GM19467 (cell line): ENCODE results near the gene CSH2.
"Not testable (repeated sequence)": the region's sequence is repeated elsewhere in the genome, so short reads cannot be mapped to it uniquely, and the experiment has no call there.

Experiments used
- ATAC-seq: cut with Tn5 transposase; IDR thresholded peaks from one replicate; pipeline ENCODE4 v1.9.1; 2021; ENCODE audit warnings: mild to moderate bottlenecking, moderate library complexity; ENCODE audit not compliant: unreplicated experiment

The CSH2 gene

DNA sequence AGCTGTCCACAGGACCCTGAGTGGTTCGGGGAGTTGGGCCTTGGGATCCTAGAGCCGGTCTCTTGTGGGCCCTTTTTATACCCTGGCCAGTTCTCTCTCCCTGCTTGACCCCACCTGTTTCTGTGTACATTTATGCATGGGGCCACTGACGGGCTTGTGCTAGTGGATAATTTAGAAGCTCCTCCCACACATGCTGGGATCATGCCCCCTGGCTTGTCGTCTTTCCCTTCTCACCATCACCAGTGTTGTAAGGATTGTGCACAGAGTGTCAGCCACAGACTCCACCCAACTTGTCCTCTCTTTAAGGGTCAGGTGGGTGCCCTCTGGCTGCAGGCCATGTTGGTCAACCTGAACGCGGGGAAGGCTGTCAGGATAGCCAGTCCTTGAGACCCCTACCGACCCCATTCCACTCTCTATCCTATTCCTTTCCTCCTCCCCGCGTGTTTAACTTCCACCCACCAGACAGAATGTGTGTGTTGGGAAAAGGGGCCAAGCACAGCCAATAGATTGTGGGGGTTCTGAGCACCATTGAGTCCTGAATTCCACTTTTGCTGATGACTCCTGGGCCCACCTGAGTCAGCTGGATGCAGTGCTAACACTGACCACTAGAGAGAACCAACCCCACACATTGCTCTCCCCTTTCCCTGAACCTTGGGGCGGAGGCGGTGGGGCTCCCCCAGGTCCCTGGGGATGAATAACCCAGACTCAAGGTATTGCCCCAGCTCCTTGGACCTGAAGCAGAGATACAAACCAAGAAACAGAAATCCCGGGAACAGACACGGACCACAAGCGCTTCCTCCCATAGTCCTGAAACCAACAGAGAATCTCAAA lies 23.3 kb upstream of the CSH2 start, which contains the start of gene CSH1:
TSS of gene CSH1 (minus strand) at position 51 of the 831 bp plus-strand sequence. CDS start 63 bp downstream, outside the sequence.
- not testable (repeated sequence) for ATAC-seq

DNA sequence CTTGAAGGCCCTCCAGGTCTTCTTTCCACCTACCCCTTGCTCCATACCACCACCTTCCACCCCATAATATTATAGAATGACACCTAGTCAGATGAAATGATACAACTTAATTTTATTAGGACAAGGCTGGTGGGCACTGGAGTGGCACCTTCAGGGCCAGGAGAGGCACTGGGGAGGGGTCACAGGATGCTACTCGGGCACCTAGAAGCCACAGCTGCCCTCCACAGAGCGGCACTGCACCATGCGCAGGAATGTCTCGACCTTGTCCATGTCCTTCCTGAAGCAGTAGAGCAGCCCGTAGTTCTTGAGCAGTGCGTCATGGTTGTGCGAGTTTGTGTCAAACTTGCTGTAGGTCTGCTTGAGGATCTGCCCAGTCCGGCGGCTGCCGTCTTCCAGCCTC lies 21.3 kb upstream of the CSH2 start:
- not testable (repeated sequence) for ATAC-seq

DNA sequence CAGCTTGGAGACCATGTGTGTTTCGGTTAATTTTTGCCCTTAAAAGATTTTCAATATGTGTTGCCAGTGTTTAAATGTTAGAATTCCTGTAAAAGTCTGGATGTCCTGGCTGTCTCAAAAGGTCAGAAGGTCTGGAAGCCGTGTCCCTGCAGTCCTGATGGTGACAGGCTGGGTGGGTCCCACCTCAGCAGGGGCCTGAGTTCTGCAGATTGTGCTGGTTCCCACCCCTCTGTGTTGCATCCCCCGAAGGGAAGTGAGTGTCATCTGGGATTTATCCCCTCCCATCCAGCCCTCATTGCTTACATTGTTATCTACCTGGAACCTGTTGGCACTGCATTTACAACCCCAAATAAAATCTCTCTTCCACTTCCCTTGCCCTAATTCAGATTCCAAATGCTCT lies 20.5 kb upstream of the CSH2 start:
- ATAC-seq = not testable (repeated sequence)

DNA sequence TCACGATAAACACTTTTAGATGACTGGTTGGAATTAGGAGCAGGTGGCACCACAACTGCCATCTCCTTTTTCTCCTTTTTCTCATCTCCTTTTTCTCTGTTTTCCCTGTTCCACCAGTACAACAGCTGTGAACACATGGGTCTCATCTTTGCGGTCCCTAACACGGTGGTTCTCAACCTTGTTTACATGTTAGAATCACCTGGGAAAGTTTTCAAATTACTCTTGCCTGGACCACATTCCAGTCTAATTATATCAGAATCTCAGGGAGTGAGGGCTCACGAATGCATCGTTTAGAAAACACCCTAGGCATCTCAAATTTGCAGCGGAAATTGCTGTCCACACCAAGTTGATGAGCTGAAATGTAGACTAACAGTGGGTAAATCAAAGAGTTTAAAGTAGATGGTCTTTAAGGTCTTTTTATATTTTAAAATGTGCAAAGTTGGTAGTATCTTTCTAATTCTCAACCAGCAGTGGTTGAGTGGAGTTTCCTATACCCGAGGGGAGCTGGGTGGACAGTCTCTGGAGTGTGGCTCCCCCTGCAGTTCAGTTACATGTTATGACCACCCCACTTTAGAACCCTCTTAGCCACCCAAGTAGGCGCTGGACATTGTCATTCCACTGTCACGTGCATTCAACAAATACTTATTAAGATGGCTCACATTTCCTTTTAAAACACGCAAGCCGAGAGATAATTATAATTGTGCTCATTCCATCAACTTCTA lies 19.0 kb upstream of the CSH2 start:
- ATAC-seq = not testable (repeated sequence)

DNA sequence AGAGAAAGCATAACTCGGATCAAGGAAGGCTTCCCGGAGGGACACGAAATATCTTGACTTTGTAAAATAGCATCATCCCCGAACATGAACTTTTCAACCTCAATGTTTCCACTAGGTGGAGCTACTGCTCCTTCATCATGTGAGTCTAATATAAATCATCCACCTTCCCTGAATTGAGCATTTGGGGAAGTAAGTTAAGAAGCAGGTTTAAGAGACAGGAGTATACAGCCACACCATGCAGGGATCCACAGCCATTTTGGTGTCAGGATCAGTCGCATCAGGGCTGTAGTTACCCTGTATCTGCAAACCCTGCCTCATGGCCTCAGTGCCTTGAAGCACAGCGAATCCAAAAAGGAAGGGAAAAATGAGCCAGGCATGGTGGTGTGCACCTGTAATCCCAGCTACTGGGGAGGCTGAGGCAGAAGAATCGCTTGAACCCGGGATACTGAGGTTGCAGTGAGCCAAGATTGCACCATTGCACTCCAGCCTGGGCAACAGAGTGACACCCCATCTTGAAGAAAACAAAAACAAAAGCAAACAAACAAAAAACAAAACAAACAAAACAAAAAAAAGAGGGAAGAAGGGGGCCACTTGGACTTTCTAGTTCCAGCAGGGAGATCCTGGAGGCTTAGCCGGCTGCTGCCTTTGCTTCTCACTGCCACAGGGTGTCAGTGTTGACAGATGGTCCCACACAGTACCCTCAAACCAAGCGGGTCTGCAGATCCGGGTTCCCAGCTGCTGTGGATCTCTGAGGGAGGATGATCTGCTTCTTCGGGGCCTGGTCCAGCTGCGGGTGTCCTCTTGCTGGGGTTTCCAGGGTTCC lies 15.8 kb upstream of the CSH2 start:
- not testable (repeated sequence) for ATAC-seq

DNA sequence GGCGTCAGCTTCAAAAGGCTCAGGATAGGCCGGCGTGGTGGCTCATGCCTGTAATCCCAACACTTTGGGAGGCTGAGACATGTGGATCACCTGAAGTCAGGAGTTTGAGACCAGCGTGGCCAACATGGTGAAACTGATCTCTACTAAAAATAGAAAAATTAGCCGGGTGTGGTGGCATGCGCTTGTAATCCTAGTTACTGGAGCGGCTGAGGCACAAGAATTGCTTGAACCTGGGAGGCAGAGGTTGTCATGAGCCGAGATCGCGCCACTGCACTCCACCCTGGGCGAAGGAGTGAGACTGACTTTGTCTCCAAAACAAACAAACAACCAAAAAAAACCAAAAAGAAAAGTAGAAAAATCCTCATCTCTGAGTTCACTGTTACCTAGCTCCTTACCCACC lies 11.6 kb upstream of the CSH2 start:
- ATAC-seq = not testable (repeated sequence)

DNA sequence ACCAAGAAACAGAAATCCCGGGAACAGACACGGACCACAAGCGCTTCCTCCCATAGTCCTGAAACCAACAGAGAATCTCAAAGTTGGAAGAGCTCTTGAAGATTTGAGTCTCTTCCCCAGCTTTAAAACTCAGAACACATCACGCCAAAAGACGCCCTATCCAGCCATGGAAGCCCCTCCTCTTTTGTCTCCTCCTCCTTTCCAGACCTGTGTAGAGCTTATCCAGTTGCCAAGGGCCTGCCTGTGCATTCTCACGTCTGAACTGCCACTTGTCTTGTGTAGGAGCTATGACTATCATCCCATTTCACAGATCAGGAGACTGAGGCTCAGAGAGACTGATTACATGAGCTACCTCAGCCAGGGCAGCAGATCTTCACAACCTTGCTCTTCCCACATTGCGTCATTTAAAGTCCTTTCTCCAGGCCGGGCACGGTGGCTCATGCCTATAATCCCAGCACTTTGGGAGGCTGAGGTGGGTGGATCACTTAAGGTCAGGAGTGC lies 9.2 kb upstream of the CSH2 start:
- ATAC-seq = not testable (repeated sequence)

DNA sequence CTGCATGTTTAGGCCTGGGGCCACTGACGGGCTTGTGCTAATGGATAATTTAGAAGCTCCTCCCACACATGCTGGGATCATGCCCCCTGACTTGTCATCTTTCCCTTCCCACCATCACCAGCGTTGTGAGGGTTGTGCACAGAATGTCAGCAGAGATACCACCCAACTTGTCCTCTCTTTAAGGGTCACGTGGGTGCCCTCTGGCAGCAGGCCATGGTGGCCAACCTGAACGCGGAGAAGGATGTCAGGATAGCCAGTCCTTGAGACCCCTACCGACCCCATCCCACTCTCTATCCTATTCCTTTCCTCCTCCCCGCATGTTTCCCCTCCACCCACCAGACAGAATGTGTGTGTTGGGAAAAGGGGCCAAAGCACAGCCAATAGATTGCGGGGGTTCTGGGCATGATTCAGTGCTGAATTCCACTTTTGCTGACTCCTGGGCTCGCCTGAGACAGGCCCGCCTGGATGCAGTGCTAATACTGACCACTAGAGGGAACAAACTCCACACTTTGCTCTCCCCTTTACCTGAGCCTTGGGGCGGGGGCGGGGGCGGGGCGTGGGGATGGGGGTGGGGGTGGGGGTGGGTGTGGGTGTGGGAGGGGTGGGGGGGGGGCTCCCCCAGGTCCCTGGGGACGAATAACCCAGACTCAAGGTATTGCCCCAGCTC lies 8.6 kb upstream of the CSH2 start, which contains the start of gene GH2:
TSS of gene GH2 (minus strand) at position 10 of the 667 bp plus-strand sequence. CDS start 143 bp downstream, outside the sequence.
- no peak for ATAC-seq

DNA sequence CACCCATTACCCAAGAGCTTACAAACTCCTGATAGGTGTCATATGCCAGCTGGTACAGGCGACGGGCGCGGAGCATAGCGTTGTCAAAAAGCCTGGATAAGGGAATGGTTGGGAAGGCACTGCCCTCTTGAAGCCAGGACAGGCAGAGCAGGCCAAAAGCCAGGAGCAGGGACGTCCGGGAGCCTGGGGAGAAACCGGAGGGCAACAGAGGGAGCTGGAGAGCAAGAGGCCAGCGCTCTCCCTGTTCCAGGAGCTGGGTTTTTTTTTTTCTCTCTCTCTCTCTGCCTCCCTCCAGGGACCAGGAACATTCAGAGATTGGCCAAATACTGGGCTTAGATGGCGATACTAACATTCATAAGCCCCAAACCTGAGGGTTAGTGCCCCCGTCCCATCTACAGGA lies 7.9 kb upstream of the CSH2 start:
- ATAC-seq = not testable (repeated sequence)

DNA sequence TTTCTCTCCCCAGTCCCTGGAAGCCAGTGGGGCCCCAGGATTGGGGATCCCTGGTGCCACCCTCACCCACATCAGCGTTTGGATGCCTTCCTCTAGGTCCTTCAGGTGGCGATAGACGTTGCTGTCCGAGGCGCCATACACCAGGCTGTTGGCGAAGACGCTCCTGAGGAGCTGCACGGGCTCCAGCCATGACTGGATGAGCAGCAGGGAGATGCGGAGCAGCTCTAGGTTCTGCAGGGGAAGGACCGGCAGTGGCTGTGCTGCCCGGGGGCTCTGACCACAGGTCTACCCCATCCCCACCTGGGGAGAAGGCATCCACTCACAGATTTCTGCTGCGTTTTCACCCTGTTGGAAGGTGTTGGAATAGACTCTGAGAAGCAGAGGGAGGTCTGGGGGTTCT lies 7.2 kb upstream of the CSH2 start:
- ATAC-seq = no peak

DNA sequence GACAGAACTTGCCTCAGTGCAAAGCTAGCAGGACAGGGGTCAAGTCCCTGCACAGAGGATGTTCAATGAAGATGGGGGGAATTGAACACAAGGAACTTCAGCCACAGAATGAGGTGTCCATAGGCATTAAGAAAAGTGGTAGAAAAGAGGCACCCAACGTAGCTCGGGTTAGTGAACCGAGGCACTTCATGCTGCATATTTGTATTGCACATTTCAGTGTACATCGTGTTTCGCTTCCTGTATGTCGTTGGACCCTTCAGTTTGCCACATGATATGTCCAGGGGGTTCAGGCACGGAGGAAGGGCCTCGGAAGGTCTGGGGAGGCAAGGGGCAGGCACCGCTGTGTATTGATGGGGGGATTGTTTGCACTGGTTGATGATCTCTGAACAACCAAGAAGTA lies 4.9 kb upstream of the CSH2 start:
- not testable (repeated sequence) for ATAC-seq

DNA sequence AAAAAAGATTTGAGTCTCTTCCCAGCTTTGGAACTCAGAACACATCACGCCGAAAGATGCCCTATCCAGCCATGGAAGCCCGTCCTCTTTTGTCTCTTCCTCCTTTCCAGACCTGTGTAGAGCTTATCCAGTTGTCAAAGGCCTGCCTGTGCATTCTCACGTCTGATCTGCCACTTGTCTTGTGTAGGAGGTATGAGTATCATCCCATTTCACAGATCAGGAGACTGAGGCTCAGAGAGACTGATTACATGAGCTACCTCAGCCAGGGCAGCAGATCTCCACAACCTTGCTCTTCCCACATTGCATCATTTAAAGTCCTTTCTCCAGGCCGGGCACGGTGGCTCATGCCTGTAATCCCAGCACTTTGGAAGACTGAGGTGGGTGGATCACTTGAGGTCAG lies 1.2 kb upstream of the CSH2 start:
- ATAC-seq = not testable (repeated sequence)

DNA sequence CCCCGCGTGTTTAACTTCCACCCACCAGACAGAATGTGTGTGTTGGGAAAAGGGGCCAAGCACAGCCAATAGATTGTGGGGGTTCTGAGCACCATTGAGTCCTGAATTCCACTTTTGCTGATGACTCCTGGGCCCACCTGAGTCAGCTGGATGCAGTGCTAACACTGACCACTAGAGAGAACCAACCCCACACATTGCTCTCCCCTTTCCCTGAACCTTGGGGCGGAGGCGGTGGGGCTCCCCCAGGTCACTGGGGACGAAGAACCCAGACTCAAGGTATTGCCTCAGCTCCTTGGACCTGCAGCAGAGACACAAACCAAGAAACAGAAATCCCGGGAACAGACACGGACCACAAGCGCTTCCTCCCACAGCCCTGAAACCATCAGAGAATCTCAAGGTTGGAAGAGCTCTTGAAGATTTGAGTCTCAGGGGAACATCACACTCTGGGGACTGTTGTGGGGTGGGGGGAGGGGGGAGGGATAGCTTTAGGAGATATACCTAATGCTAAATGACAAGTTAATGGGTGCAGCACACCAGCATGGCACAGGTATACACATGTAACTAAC lies 667 bp upstream of the CSH2 start:
- not testable (repeated sequence) for ATAC-seq

DNA sequence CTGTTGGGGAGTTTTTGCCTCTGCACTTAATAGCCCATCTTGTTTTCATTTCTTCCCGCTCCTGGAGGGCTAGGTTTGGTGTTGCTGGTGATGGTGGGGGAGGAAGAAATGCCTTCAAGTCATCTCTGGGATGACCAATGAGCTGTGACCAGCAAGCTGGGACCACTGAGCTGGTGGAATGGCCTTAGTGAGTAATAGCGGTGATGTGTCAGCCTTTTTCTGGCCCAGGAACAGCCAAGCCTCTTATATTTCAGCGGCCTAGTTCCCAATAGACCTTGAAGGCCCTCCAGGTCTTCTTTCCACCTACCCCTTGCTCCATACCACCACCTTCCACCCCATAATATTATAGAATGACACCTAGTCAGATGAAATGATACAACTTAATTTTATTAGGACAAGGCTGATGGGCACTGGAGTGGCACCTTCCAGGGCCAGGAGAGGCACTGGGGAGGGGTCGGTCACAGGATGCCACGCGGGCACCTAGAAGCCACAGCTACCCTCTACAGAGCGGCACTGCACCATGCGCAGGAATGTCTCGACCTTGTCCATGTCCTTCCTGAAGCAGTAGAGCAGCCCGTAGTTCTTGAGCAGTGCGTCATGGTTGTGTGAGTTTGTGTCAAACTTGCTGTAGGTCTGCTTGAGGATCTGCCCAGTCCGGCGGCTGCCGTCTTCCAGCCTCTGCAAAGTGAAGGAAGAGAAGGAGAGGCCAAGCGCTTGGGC lies 1.7 kb downstream of the CSH2 start:
- ATAC-seq = not testable (repeated sequence)

DNA sequence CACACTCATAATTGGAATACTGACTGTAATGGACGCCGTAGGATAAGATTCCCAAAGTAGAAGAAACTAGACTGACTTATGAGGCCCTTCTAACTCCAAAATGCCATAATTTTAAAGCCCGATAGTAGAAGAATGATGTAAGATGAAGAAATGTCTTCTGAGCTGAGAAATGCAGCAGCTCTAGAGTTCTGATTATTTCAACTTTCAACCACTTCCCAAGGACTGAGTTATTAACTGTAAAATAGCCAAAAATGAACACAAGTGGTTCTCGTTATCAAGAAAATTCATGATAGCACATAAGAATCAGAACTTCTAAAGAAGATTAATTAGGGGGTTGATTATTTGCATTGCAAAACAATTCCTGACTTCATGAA lies 3.2 kb downstream of the CSH2 start:
- not testable (repeated sequence) for ATAC-seq

DNA sequence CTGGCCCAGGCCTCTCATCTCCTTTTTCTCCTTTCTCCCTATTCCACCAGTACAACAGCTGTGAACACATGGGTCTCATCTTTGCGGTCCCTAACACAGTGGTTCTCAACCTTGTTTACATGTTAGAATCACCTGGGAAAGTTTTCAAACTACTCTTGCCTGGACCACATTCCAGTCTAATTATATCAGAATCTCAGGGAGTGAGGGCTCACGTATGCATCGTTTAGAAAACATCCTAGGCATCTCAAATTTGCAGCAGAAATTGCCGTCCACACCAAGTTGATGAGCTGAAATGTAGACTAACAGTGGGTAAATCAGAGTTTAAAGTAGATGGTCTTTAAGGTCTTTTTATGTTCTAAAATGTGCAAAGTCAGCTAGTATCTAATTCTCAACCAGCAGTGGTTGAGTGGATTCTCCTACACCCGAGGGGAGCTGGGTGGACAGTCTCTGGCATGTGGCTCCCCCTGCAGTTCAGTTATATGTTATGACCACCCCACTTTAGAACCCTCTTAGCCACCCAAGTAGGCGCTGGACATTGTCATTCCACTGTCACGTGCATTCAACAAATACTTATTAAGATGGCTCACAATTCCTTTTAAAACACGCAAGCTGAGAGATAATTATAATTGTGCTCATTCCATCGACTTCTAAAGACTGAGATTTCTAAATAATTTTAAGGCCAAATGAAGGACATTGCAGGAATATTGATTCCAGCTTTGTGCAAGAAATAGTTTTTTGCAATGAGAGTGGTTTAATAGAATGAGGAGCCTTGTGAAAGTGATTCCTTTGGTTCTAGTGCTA lies 3.8 kb downstream of the CSH2 start:
- not testable (repeated sequence) for ATAC-seq

DNA sequence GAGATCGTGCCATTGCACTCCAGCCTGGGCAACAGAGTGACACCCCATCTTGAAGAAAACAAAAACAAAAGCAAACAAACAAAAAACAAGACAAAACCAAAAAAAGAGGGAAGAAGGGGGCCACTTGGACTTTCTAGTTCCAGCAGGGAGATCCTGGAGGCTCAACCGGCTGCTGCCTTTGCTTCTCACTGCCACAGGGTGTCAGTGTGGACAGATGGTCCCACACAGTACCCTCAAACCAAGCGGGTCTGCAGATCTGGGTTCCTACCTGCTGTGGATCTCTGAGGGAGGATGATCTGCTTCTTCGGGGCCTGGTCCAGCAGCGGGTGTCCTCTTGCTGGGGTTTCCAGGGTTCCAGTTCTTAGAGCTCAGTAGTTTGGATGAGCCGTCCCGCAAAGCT lies 6.9 kb downstream of the CSH2 start:
- ATAC-seq = not testable (repeated sequence)

DNA sequence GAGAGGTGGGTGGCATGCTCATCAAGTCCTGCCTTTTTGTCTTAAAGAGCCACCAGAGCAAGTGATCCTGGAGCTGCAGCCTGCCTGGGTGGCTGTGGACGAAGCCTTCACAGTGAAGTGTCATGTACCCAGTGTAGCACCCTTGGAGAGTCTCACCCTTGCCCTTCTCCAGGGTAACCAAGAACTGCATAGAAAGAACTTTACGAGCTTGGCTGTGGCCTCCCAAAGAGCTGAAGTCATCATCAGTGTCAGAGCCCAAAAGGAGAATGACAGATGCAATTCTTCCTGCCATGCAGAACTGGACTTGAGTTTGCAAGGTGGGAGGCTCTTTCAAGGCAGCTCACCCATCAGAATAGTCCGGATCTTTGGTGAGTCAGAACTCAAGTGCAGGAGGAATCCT lies 14.2 kb downstream of the CSH2 start:
- no peak for ATAC-seq
